Stimulated activated CD8-positive, alpha-beta memory T cell treated with anti-CD3 and anti-CD28 coated beads, Interleukin-12 subunit alpha, Interleukin-12 subunit beta, amount 100 ng/mL, for 24 hours (primary cell): Measurements from ENCODE around the gene NOX5.
"Not testable (repeated sequence)": the region's sequence is repeated elsewhere in the genome, so short reads cannot be mapped to it uniquely, and the experiment has no call there.

Experiments used
- DNase-seq: peaks from one replicate; pipeline ENCODE4 v3.0.0-alpha.2; 2020; ENCODE audit errors: extremely low read depth

The NOX5 gene

DNA sequence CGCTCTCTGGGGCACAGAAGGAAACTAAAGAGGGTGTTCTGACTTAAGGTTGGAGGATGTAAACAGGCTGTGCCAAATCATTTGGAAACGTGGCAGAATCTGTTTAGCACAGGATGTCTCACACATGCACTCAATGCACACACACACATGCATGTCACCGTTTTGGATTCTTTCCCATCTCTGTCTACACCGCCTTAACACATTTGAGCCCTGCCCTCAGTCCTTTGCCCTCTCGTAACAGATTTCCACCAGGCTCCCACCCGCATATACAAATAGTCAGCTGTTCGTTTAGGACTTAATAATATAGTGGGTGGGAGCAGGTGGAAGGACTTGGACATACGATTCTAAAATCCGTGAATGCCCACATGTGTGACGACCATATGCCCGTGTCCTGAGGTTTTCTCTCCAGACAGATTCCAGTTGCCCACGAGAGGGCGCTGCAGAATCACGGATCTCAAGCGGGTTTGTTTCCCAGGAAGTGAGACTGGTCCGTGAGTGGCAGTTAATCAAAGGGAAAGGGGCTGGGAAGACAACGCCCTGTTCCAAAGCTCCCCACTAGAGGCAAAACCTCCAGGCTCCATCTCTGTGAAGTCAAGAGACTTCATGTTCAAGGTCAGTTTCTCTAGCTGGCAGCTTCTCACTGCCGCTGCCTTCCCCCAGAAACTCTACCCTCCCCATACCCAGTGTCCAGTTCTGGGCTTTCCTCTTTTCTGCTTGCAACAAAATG lies 44.5 kb downstream of the NOX5 start:
- peak; percentile 20 for DNase-seq

GRCh38 chr15:69059557-69059943 lies 45.1 kb downstream of the NOX5 start:
- no peak for DNase-seq

DNA sequence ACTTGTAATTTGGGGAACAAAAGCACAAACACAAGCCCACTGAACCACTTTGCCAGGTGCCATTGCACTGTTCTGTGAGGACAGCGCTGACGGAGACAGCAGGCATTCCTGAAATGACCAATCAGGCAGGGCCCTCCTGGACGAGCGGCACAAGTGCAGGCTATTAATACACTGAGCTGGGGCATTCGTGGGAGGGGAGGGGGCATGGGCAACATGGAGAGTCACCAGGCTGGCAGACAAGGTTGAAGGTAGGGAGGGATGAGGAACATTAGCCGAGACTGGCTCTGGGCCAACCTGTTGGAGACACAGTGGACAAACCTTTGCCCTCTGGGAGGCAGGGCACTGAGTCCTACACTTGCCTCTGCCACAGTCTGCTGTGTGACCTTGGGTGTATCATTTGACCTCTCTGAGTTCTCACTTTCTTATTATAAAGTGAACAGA lies 45.6 kb downstream of the NOX5 start:
- no peak for DNase-seq

GRCh38 chr15:69060744-69061143 lies 46.2 kb downstream of the NOX5 start:
- no peak for DNase-seq

GRCh38 chr15:69061414-69061842 lies 46.9 kb downstream of the NOX5 start:
- DNase-seq = no peak

- no peak for DNase-seq
These were observed 50.2 kb downstream of the NOX5 start for GRCh38 chr15:69064649-69065048.

- DNase-seq = no peak
These were observed 51.8 kb downstream of the NOX5 start for GRCh38 chr15:69066007-69066995.

GRCh38 chr15:69067296-69067695 lies 52.8 kb downstream of the NOX5 start:
- no peak for DNase-seq

DNA sequence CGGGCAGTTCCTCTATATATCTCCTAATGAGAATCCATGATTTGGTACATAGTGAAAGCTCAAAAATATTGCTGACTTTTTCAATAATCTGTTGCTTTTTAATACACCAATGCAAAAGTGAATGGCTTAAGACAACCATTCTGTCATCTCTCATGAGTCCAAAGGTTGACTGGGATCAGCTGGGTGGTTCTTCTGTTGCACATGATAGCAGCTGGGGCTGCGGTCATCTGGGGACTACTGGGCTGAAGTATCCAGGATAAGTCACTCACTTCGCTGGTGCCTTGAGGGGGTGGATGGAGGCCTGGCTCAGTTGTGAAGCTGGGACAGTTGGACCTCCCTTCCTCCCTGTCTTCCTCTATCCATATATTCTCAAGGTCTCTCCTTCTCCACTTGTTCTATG lies 53.7 kb downstream of the NOX5 start:
- DNase-seq = no peak

GRCh38 chr15:69069290-69069689 lies 54.8 kb downstream of the NOX5 start:
- not testable (repeated sequence) for DNase-seq

DNA sequence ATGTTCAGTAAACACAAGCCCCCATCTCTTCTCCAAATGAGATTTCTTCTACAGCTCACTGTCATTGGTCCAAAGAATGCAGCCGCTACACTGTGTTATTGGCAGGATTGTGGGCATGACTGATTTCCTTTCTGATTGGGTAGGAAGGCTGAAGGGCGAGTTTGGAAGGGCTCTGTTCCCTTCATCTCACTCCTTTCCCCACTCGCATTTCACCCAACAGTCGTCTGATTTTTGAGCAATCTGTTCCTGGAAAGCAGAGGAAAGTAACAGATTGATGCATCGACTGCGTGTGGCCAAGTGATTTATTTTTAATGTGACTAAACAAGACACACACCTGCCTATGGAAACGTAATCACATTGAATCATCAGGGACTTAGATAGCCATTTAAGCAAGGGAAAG lies 55.5 kb downstream of the NOX5 start:
- no peak for DNase-seq

DNA sequence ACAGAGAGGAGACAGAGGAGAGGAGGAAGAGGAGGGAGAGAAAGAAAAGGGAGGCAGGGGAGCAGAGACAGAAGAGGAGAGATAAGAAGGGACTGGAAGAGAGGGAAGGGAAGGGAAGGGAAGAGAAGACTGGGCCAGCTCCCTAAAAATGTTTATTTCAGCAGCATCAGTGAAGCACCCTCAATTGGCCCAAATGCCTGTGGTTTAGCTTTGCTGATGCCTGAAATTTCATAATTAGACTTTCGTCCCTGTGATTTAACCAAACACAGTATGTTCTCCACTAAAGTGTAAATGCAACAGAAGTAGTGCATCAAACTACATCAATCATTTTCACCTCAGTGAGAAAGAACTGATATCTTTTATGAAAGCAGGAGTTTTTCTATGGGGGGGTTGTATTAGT lies 55.9 kb downstream of the NOX5 start:
- DNase-seq = no peak

DNA sequence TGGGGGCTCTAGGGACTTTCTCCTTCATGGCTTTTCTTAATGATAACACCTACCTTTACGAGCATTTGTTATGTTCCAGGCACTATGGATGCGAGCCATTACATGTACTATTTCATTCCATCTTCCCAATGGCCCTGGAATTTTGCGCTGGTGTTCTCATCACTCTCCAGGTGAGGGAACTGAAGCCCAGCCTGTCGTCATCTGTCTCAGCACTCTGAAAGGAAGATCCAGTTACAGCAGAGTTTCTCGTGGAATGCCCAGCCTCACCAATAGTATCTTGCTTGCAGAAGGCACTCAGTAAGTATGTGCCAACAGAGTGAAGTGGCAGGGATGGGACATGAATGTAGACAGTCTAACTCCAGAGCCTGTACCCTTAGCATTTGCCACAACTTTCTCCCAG lies 56.8 kb downstream of the NOX5 start:
- no peak for DNase-seq

GRCh38 chr15:69072906-69073305 lies 58.4 kb downstream of the NOX5 start:
- DNase-seq = no peak

DNA sequence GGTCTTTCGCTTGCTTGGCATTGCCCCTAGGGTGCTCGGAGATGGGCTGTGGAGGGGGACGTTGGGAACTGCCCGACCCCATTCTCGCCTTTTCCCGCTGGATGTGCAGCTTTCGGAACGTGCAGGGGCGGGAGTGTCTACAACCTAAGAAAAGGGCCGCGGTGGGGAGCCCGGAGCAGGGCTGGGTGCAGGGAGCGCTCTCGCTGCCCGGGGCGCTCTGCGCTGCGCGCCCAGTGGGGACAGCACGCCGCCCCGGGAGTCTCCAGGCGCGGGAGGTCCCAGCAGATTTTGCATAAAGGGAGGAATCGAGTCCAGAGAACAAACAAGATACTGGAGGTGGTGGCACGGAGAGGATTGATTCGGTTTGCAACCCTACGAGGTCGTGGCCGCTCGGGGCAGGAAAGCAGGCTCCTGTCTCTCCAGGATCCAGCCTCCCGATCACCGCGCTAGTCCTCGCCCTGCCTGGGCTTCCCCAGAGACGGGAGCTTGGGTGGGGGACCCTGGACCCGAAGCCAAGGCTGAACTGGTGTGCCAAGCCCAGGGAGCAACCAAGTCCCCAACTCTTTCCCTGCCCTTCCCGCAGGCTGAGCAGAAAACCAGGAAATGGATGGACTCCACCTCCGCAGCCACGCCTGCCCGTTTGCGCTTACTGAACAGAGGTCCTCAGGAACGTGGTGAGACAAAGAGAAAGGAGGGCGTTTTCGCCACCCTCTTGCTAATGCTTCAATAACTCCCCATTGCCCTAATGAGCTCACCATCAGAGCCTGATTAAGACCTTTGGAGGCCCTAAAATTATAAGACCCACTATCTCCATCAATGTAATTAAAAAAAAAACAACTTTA lies 59.7 kb downstream of the NOX5 start:
- no peak for DNase-seq

GRCh38 chr15:69074843-69075224 lies 60.3 kb downstream of the NOX5 start:
- no peak for DNase-seq

DNA sequence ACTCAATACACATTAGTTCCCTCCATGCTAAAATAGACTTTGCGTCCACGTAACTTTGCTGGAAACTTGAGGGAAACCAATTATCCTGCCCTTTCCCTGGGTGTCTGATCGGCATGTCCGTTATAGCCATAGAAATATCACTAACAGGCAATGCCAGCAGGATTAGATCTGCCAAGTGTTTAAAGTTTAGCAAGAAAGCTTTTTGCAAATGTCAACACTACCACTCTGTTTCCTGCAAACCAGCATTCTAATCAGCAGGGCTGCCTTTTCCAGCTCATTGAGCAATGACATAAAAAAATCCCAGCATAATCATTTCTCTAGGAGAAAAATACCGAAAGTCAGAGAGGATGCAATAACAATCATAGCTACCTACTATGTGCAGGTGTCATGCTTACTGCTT lies 60.9 kb downstream of the NOX5 start:
- no peak for DNase-seq

GRCh38 chr15:69076756-69077155 lies 62.3 kb downstream of the NOX5 start:
- DNase-seq = no peak

DNA sequence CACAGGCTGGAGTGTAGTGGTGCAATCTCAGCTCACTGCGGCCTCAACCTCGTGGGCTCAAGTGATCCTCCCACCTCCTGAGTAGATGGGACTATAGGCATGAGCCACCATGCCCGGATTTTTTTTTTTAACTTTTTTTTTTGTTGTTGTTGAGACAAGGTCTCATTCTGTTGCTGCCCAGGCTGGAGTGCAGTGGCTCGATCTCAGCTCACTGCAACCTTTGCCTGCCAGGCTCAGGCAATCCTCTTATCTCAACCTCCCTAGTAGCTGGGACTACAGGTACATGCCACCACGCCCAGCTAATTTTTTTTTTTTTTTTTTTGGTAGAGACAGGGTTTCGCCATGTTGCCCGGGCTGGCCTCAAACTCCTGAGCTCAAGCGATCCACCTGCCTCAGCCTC lies 64.1 kb downstream of the NOX5 start:
- DNase-seq = no peak

GRCh38 chr15:69080295-69081248 lies 66.1 kb downstream of the NOX5 start:
- no peak for DNase-seq
